GM23338 (cell line): ENCODE results near the gene ADAM11. TPM values are rescaled to one million over a fixed set of nuclear protein-coding genes. Genes with fewer than 3 reads are reported as not detected.

Source experiments
- ATAC-seq: fragments of 200-7000 bp; cut with Tn5 transposase; 3 replicates; pipeline ENCODE4 v1.9.1; 2020
- DNase-seq: peaks from one replicate; pipeline ENCODE4 v3.0.0-alpha.2; 2015; ENCODE audit warnings: low spot score
- H2AFZ ChIP-seq: fragments of 200-600 bp; sonication (generic); 2 replicates; pipeline ENCODE4 v1.8.0; 2016; ENCODE audit warnings: antibody characterized with exemption, mild to moderate bottlenecking, moderate library complexity
- H3F3A ChIP-seq: fragments of 200-600 bp; sonication (generic); replicated peaks from 2 replicates; pipeline ENCODE4 v1.8.0; 2017; ENCODE audit warnings: antibody characterized with exemption, mixed run types, low read depth
- H3K27ac ChIP-seq: fragments of 200-600 bp; sonication (generic); 2 replicates; pipeline ENCODE4 v1.6.1; 2016; ENCODE audit warnings: low read depth
- H3K27me3 ChIP-seq: fragments of 200-600 bp; sonication (generic); 2 replicates; pipeline ENCODE4 v1.8.0; 2016; ENCODE audit warnings: mild to moderate bottlenecking, mixed run types, moderate library complexity; ENCODE audit not compliant: insufficient read depth
- H3K36me3 ChIP-seq: fragments of 200-600 bp; sonication (generic); 2 replicates; pipeline ENCODE4 v1.8.0; 2016; ENCODE audit warnings: mild to moderate bottlenecking; ENCODE audit not compliant: insufficient read depth
- H3K4me1 ChIP-seq: fragments of 200-600 bp; sonication (generic); 2 replicates; pipeline ENCODE4 v1.8.0; 2016; ENCODE audit warnings: mild to moderate bottlenecking, moderate library complexity; ENCODE audit not compliant: insufficient read depth
- H3K4me2 ChIP-seq: fragments of 200-600 bp; sonication (generic); 2 replicates; pipeline ENCODE4 v1.7.1; 2017; ENCODE audit warnings: mixed run types
- H3K4me3 ChIP-seq: fragments of 200-600 bp; sonication (generic); 2 replicates; pipeline ENCODE4 v1.6.1; 2016; ENCODE audit warnings: mixed run types
- H3K79me2 ChIP-seq: fragments of 200-600 bp; sonication (generic); replicated peaks from 2 replicates; pipeline ENCODE4 v1.8.0; 2017; ENCODE audit warnings: mild to moderate bottlenecking; ENCODE audit not compliant: insufficient read depth
- H3K9me2 ChIP-seq: fragments of 200-600 bp; sonication (generic); 2 replicates; pipeline ENCODE4 v1.8.0; 2017; ENCODE audit not compliant: insufficient read depth
- H4K20me1 ChIP-seq: fragments of 200-600 bp; sonication (generic); replicated peaks from 2 replicates; pipeline ENCODE4 v1.8.0; 2017; ENCODE audit warnings: mild to moderate bottlenecking; ENCODE audit not compliant: insufficient read depth
- H3K27ac Mint-ChIP-seq: 2 replicates; pipeline ENCODE4 v1.8.0; 2020; ENCODE audit warnings: inconsistent platforms, mild to moderate bottlenecking, moderate library complexity, mixed read lengths
- H3K27me3 Mint-ChIP-seq: 3 replicates; pipeline ENCODE4 v1.8.0; 2022; ENCODE audit warnings: low read depth, mild to moderate bottlenecking, moderate library complexity, mixed read lengths, inconsistent platforms; ENCODE audit not compliant: insufficient read depth, poor library complexity
- H3K36me3 Mint-ChIP-seq: 3 replicates; pipeline ENCODE4 v1.8.0; 2021; ENCODE audit warnings: low read depth, mild to moderate bottlenecking, inconsistent platforms, moderate library complexity, mixed read lengths
- H3K4me1 Mint-ChIP-seq: 3 replicates; pipeline ENCODE4 v1.8.0; 2020; ENCODE audit warnings: mild to moderate bottlenecking, inconsistent platforms, mixed read lengths
- H3K4me3 Mint-ChIP-seq: 3 replicates; pipeline ENCODE4 v1.8.0; 2021; ENCODE audit warnings: moderate library complexity, mild to moderate bottlenecking, inconsistent platforms, mixed read lengths
- H3K9me3 Mint-ChIP-seq: 3 replicates; pipeline ENCODE4 v1.8.0; 2020; ENCODE audit warnings: moderate library complexity, mild to moderate bottlenecking, inconsistent platforms, mixed read lengths
- CREB1 ChIP-seq: fragments of 250-450 bp; sonication (Bioruptor Pico); IDR thresholded peaks from 2 replicates; pipeline ENCODE4 v1.5.0; 2020; ENCODE audit warnings: low read depth, mild to moderate bottlenecking, moderate library complexity
- EZH2 ChIP-seq: fragments of 200-600 bp; sonication (generic); IDR thresholded peaks from one replicate; pipeline ENCODE4 v1.8.0; 2017; ENCODE audit warnings: antibody characterized with exemption, mild to moderate bottlenecking, low read depth; ENCODE audit not compliant: unreplicated experiment
- EZH2phosphoT487 ChIP-seq: fragments of 200-600 bp; sonication (generic); IDR thresholded peaks from one replicate; pipeline ENCODE4 v1.8.1; 2018; ENCODE audit warnings: antibody characterized with exemption; ENCODE audit not compliant: unreplicated experiment
- NANOG ChIP-seq: IDR thresholded peaks from 2 replicates; pipeline ENCODE4 v1.6.1; 2016; ENCODE audit warnings: antibody characterized with exemption, borderline replicate concordance
- POLR2AphosphoS5 ChIP-seq: IDR thresholded peaks from 2 replicates; pipeline ENCODE4 v1.6.1; 2016; ENCODE audit warnings: antibody characterized with exemption, low read depth
- STAT1 ChIP-seq: IDR thresholded peaks from one replicate; pipeline ENCODE4 v1.6.1; 2016; ENCODE audit warnings: antibody characterized with exemption; ENCODE audit not compliant: unreplicated experiment
- ZNF114 ChIP-seq: fragments of 250-450 bp; sonication (Bioruptor Pico); IDR thresholded peaks from 2 replicates; pipeline ENCODE4 v1.5.0; 2020; ENCODE audit warnings: mild to moderate bottlenecking, moderate library complexity
- ZNF331 ChIP-seq: fragments of 250-450 bp; sonication (Bioruptor Pico); IDR thresholded peaks from 2 replicates; pipeline ENCODE4 v1.5.0; 2020; ENCODE audit warnings: low read depth, mild to moderate bottlenecking, moderate library complexity
- polyA plus RNA-seq: library from polyadenylated mRNA; unstranded; fragments of >200 nt; fragmentation: Nextera tagmentation; extraction: Ambion mirVana; gene quantifications from 2 replicates; pipeline ENCODE4 v1.2.1, GENCODE V29; 2016
- total RNA-seq: library from RNA; depleted of rRNA; stranded (reverse); fragments of >200 nt; shearing (Covaris generic); gene quantifications from 2 replicates; pipeline ENCODE4 v1.2.3, GENCODE V29; 2014
- TF ChIP-seq, protein P1 (sequence below), 2 experiments: fragments of 200-600 bp in 1 of 2; sonication (generic) in 1 of 2; conservative IDR thresholded peaks; 2 replicates each; pipeline versions ENCODE4 v1.5.1 to v1.6.1; 2016 to 2017; ENCODE audit warnings: antibody characterized with exemption in 2 of 2, low read depth in 2 of 2, mild to moderate bottlenecking in 2 of 2, moderate library complexity in 1 of 2
- TF ChIP-seq, protein P2 (sequence below): IDR thresholded peaks from one replicate; pipeline ENCODE4 v1.6.1; 2018; ENCODE audit warnings: antibody characterized with exemption; ENCODE audit not compliant: unreplicated experiment
- TF ChIP-seq, protein P3 (sequence below): fragments of 250-450 bp; sonication (Bioruptor Pico); IDR thresholded peaks from 2 replicates; pipeline ENCODE4 v1.5.0; 2020; ENCODE audit warnings: mild to moderate bottlenecking, moderate library complexity

The ADAM11 gene
- total and polyA plus RNA-seq, 2 experiments from 2014 or later, result 0.55 to 4.7 TPM

DNA sequence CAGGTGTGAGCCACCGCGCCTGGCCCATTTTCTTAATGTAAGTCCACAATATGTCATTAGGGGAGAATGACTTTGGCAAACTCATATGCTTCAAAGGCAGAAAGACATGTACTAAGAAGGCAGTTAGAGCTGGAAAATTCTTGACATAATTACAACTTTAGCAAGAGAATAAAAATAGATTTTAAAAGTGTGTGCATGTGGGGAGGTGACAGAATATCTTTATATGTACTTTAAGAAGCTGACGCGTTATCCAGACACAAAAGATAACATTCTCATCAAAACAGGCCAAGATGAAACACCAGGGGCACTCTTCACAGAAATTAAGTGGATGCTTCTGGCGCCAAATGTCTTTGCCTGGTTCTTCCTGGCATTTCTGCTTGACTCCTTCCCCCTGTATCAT, 43.1 kb downstream of the ADAM11 start:
- peaks cover 31% of the 10 kb centered on the region for H4K20me1 ChIP-seq
- Mint-ChIP-seq H3K4me3 (no peak overlapping the region), H3K4me1 (peaks cover 9% of the 10 kb centered on the region), H3K27me3 (peaks cover 3% of the 10 kb centered on the region), H3K27ac (no peak overlapping the region), H3K36me3 (peaks cover 84% of the 10 kb centered on the region), H3K9me3 (no peaks in the 10 kb centered on the region)
- DNase-seq, result no peak
- no peak for ATAC-seq
- no peak overlapping the region for H3K4me2 ChIP-seq
- H2AFZ ChIP-seq, result no peak overlapping the region
- no peaks in the 10 kb centered on the region for H3K9me2 ChIP-seq
- no peak overlapping the region for H3K4me3 ChIP-seq
- peaks cover 6% of the 10 kb centered on the region; the same call in 1 of the 2 replicates for H3K4me1 ChIP-seq
- peaks cover 40% of the 10 kb centered on the region for H3K36me3 ChIP-seq
- peaks cover 49% of the 10 kb centered on the region for H3K79me2 ChIP-seq
- peaks cover 14% of the 10 kb centered on the region; the same call in 1 of the 2 replicates for H3F3A ChIP-seq
- TF ChIP-seq NANOG (no peak), CREB1 (CRISPR knock-in tag) (no peak), ZNF331 (no peak), ZNF114 (CRISPR knock-in tag) (no peak), STAT1 (no peak), EZH2phosphoT487 (no peak), EZH2 (no peak), POLR2AphosphoS5 (no peak)
- TF ChIP-seq, protein P1, sequence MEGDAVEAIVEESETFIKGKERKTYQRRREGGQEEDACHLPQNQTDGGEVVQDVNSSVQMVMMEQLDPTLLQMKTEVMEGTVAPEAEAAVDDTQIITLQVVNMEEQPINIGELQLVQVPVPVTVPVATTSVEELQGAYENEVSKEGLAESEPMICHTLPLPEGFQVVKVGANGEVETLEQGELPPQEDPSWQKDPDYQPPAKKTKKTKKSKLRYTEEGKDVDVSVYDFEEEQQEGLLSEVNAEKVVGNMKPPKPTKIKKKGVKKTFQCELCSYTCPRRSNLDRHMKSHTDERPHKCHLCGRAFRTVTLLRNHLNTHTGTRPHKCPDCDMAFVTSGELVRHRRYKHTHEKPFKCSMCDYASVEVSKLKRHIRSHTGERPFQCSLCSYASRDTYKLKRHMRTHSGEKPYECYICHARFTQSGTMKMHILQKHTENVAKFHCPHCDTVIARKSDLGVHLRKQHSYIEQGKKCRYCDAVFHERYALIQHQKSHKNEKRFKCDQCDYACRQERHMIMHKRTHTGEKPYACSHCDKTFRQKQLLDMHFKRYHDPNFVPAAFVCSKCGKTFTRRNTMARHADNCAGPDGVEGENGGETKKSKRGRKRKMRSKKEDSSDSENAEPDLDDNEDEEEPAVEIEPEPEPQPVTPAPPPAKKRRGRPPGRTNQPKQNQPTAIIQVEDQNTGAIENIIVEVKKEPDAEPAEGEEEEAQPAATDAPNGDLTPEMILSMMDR (conservative IDR thresholded peaks at IDR 0.05; ENCODE audit: low read depth in 2 of 2), result no peak
- TF ChIP-seq, protein P2, sequence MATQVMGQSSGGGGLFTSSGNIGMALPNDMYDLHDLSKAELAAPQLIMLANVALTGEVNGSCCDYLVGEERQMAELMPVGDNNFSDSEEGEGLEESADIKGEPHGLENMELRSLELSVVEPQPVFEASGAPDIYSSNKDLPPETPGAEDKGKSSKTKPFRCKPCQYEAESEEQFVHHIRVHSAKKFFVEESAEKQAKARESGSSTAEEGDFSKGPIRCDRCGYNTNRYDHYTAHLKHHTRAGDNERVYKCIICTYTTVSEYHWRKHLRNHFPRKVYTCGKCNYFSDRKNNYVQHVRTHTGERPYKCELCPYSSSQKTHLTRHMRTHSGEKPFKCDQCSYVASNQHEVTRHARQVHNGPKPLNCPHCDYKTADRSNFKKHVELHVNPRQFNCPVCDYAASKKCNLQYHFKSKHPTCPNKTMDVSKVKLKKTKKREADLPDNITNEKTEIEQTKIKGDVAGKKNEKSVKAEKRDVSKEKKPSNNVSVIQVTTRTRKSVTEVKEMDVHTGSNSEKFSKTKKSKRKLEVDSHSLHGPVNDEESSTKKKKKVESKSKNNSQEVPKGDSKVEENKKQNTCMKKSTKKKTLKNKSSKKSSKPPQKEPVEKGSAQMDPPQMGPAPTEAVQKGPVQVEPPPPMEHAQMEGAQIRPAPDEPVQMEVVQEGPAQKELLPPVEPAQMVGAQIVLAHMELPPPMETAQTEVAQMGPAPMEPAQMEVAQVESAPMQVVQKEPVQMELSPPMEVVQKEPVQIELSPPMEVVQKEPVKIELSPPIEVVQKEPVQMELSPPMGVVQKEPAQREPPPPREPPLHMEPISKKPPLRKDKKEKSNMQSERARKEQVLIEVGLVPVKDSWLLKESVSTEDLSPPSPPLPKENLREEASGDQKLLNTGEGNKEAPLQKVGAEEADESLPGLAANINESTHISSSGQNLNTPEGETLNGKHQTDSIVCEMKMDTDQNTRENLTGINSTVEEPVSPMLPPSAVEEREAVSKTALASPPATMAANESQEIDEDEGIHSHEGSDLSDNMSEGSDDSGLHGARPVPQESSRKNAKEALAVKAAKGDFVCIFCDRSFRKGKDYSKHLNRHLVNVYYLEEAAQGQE, result no peak
- TF ChIP-seq, protein P3, sequence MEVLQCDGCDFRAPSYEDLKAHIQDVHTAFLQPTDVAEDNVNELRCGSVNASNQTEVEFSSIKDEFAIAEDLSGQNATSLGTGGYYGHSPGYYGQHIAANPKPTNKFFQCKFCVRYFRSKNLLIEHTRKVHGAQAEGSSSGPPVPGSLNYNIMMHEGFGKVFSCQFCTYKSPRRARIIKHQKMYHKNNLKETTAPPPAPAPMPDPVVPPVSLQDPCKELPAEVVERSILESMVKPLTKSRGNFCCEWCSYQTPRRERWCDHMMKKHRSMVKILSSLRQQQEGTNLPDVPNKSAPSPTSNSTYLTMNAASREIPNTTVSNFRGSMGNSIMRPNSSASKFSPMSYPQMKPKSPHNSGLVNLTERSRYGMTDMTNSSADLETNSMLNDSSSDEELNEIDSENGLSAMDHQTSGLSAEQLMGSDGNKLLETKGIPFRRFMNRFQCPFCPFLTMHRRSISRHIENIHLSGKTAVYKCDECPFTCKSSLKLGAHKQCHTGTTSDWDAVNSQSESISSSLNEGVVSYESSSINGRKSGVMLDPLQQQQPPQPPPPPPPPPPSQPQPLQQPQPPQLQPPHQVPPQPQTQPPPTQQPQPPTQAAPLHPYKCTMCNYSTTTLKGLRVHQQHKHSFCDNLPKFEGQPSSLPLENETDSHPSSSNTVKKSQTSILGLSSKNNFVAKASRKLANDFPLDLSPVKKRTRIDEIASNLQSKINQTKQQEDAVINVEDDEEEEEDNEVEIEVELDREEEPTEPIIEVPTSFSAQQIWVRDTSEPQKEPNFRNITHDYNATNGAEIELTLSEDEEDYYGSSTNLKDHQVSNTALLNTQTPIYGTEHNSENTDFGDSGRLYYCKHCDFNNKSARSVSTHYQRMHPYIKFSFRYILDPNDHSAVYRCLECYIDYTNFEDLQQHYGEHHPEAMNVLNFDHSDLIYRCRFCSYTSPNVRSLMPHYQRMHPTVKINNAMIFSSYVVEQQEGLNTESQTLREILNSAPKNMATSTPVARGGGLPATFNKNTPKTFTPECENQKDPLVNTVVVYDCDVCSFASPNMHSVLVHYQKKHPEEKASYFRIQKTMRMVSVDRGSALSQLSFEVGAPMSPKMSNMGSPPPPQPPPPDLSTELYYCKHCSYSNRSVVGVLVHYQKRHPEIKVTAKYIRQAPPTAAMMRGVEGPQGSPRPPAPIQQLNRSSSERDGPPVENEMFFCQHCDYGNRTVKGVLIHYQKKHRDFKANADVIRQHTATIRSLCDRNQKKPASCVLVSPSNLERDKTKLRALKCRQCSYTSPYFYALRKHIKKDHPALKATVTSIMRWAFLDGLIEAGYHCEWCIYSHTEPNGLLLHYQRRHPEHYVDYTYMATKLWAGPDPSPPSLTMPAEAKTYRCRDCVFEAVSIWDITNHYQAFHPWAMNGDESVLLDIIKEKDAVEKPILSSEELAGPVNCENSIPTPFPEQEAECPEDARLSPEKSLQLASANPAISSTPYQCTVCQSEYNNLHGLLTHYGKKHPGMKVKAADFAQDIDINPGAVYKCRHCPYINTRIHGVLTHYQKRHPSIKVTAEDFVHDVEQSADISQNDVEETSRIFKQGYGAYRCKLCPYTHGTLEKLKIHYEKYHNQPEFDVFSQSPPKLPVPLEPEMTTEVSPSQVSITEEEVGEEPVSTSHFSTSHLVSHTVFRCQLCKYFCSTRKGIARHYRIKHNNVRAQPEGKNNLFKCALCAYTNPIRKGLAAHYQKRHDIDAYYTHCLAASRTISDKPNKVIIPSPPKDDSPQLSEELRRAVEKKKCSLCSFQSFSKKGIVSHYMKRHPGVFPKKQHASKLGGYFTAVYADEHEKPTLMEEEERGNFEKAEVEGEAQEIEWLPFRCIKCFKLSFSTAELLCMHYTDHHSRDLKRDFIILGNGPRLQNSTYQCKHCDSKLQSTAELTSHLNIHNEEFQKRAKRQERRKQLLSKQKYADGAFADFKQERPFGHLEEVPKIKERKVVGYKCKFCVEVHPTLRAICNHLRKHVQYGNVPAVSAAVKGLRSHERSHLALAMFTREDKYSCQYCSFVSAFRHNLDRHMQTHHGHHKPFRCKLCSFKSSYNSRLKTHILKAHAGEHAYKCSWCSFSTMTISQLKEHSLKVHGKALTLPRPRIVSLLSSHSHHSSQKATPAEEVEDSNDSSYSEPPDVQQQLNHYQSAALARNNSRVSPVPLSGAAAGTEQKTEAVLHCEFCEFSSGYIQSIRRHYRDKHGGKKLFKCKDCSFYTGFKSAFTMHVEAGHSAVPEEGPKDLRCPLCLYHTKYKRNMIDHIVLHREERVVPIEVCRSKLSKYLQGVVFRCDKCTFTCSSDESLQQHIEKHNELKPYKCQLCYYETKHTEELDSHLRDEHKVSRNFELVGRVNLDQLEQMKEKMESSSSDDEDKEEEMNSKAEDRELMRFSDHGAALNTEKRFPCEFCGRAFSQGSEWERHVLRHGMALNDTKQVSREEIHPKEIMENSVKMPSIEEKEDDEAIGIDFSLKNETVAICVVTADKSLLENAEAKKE, result no peak
- H3K27ac ChIP-seq, result no peak overlapping the region
- H3K27me3 ChIP-seq, result no peaks in the 10 kb centered on the region
